Measurements from ENCODE around the gene KLHL5.

KLHL5 gene

DNA sequence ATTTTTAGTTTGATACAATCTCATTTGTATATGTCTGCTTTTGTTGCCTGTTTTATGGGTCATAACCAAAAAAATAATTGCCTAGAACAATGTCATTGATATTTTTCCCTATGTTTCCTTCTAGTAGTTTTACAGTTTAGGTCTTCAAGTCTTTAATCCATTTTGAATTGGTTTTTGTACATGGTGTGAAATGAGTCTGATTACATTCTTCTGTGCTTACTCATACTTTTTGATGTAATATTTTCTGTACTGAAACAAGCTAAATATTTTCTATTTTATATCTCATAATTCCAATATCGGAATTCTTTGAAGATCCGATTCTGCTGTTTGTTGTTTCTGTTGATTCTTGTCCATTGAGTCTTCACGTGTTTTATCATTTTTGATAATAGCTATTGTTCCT, 40.4 kb upstream of the KLHL5 start:
- no peak overlapping the region for H2AFZ ChIP-seq (ENCODE audit: low read depth, low read length, severe bottlenecking)
- no peak overlapping the region for H3K9ac ChIP-seq (ENCODE audit: low read length)
- no peak overlapping the region for H3K4me3 ChIP-seq (ENCODE audit: insufficient read depth, low read length, poor library complexity, severe bottlenecking)
- H3K27ac ChIP-seq (ENCODE audit: low read depth, low read length), result no peak overlapping the region
- no peak for TF ChIP-seq EZH2phosphoT487 (conservative IDR thresholded peaks at IDR 0.05; ENCODE audit: low read length)
- TF ChIP-seq, protein P1, sequence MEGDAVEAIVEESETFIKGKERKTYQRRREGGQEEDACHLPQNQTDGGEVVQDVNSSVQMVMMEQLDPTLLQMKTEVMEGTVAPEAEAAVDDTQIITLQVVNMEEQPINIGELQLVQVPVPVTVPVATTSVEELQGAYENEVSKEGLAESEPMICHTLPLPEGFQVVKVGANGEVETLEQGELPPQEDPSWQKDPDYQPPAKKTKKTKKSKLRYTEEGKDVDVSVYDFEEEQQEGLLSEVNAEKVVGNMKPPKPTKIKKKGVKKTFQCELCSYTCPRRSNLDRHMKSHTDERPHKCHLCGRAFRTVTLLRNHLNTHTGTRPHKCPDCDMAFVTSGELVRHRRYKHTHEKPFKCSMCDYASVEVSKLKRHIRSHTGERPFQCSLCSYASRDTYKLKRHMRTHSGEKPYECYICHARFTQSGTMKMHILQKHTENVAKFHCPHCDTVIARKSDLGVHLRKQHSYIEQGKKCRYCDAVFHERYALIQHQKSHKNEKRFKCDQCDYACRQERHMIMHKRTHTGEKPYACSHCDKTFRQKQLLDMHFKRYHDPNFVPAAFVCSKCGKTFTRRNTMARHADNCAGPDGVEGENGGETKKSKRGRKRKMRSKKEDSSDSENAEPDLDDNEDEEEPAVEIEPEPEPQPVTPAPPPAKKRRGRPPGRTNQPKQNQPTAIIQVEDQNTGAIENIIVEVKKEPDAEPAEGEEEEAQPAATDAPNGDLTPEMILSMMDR (IDR thresholded peaks at IDR 0.05; ENCODE audit: insufficient read depth, low read length, poor library complexity, severe bottlenecking), result no peak
- peaks cover 100% of the 10 kb centered on the region for H3K79me2 ChIP-seq (ENCODE audit: insufficient read depth, low read length)
- no peak overlapping the region for H3K4me2 ChIP-seq (ENCODE audit: low read depth, low read length, poor library complexity, severe bottlenecking)
- peaks cover 49% of the 10 kb centered on the region for H3K36me3 ChIP-seq (ENCODE audit: low read length)
- no peaks in the 10 kb centered on the region; the same call in 1 of the 2 replicates for H3K9me3 ChIP-seq (ENCODE audit: insufficient read depth, low read length)
- H3K27me3 ChIP-seq (ENCODE audit: low read length), result no peaks in the 10 kb centered on the region
- H3K9me2 ChIP-seq (replicated peaks; ENCODE audit: insufficient read depth, low read length), result no peaks in the 10 kb centered on the region
- H3F3A ChIP-seq (ENCODE audit: insufficient read depth), result peaks cover 16% of the 10 kb centered on the region; the same call in 1 of the 2 replicates
- no peaks in the 10 kb centered on the region for H4K20me1 ChIP-seq (ENCODE audit: low read depth, low read length)

DNA sequence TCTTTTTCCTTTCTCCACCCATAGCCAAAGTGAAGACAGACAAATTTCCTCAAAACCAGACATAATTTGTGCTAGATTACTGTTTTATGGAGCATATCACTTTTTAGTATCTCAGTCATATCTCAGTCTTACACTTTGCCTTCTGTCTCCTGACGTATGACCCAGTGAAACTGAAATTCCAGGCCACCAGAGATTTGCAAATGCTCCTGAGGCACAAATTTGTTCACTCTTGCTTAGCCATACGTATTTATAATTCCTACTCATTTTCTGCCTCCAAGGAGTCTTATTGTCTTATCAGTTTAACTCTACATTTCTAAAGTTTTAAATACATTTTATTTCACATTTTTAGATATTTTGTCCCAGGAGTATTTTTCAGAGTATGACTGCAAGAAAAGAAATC, 39.8 kb upstream of the KLHL5 start:
- H3K36me3 ChIP-seq (ENCODE audit: low read length), result peaks cover 47% of the 10 kb centered on the region
- H2AFZ ChIP-seq (ENCODE audit: low read depth, low read length, severe bottlenecking), result no peak overlapping the region
- no peak overlapping the region for H3K27ac ChIP-seq (ENCODE audit: low read depth, low read length)
- no peaks in the 10 kb centered on the region for H3K27me3 ChIP-seq (ENCODE audit: low read length)
- TF ChIP-seq, protein P1 (IDR thresholded peaks at IDR 0.05; ENCODE audit: insufficient read depth, low read length, poor library complexity, severe bottlenecking), result no peak
- TF ChIP-seq EZH2phosphoT487 (conservative IDR thresholded peaks at IDR 0.05; ENCODE audit: low read length), result no peak
- no peaks in the 10 kb centered on the region for H3K9me2 ChIP-seq (replicated peaks; ENCODE audit: insufficient read depth, low read length)
- no peak overlapping the region for H3K4me2 ChIP-seq (ENCODE audit: low read depth, low read length, poor library complexity, severe bottlenecking)
- no peak overlapping the region for H3K4me3 ChIP-seq (ENCODE audit: insufficient read depth, low read length, poor library complexity, severe bottlenecking)
- H4K20me1 ChIP-seq (ENCODE audit: low read depth, low read length), result no peaks in the 10 kb centered on the region
- peaks cover 20% of the 10 kb centered on the region for H3F3A ChIP-seq (ENCODE audit: insufficient read depth)
- no peaks in the 10 kb centered on the region; the same call in 1 of the 2 replicates for H3K9me3 ChIP-seq (ENCODE audit: insufficient read depth, low read length)
- H3K79me2 ChIP-seq (ENCODE audit: insufficient read depth, low read length), result peaks cover 100% of the 10 kb centered on the region
- H3K9ac ChIP-seq (ENCODE audit: low read length), result no peak overlapping the region

DNA sequence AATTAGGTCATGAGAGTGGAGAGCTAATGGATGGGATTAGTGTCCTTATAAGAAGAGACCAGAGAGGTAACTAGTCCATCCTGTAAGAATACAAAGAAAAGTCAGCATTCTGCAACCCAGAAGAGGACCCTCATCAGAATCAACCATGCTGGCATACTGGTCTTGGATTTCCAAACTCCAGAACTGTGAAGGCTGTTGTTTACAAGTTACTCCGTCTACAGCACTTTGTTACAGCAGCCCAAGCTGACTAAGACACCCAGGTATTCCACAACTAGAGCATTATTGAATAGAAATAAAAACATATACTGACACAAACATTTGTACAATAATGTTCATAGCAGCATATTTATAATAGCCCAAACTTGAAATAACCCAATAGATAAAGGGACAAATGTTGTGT, 39.0 kb upstream of the KLHL5 start:
- peaks cover 40% of the 10 kb centered on the region for H3K36me3 ChIP-seq (ENCODE audit: low read length)
- no peak for TF ChIP-seq EZH2phosphoT487 (conservative IDR thresholded peaks at IDR 0.05; ENCODE audit: low read length)
- TF ChIP-seq, protein P1 (IDR thresholded peaks at IDR 0.05; ENCODE audit: insufficient read depth, low read length, poor library complexity, severe bottlenecking), result no peak
- no peak overlapping the region for H3K9ac ChIP-seq (ENCODE audit: low read length)
- no peaks in the 10 kb centered on the region for H3K9me2 ChIP-seq (replicated peaks; ENCODE audit: insufficient read depth, low read length)
- H4K20me1 ChIP-seq (ENCODE audit: low read depth, low read length), result no peaks in the 10 kb centered on the region
- no peak overlapping the region for H3K4me3 ChIP-seq (ENCODE audit: insufficient read depth, low read length, poor library complexity, severe bottlenecking)
- H3K4me2 ChIP-seq (ENCODE audit: low read depth, low read length, poor library complexity, severe bottlenecking), result no peak overlapping the region
- H3K27me3 ChIP-seq (ENCODE audit: low read length), result no peaks in the 10 kb centered on the region
- no peaks in the 10 kb centered on the region; the same call in 1 of the 2 replicates for H3K9me3 ChIP-seq (ENCODE audit: insufficient read depth, low read length)
- H2AFZ ChIP-seq (ENCODE audit: low read depth, low read length, severe bottlenecking), result no peak overlapping the region
- H3K27ac ChIP-seq (ENCODE audit: low read depth, low read length), result no peak overlapping the region
- H3K79me2 ChIP-seq (ENCODE audit: insufficient read depth, low read length), result peaks cover 100% of the 10 kb centered on the region
- peaks cover 28% of the 10 kb centered on the region for H3F3A ChIP-seq (ENCODE audit: insufficient read depth)
